ENCODE results near the gene UBE2H.
"Not testable (repeated sequence)": the region's sequence is repeated elsewhere in the genome, so short reads cannot be mapped to it uniquely, and the experiment has no call there.

UBE2H gene

DNA sequence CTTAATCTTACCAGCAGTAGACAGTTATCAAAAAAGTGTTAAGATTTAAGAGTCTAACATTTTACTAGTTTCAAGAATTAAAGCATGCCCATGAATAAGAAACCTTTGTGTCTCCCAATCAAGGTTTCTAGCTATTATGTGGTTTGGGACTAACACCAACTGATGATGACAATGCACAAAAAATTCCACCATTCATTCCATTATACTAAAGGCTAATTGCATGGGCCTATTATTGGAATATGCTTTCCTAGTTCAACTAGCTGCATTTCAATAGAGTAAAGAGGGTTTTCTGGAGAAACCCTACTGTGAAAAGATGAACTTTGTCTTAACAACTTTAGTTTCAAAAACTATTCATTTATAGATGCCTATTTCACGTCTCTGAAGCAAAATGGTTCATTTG lies 44.6 kb downstream of the UBE2H start:
- no peak for DNase-seq (ENCODE audit: low read depth in 3 of 3)

- no peak for DNase-seq (ENCODE audit: low read depth in 3 of 3)
These were observed 45.5 kb downstream of the UBE2H start for GRCh38 chr7:129907122-129907736.

- DNase-seq (ENCODE audit: low read depth in 3 of 3) = no peak
These were observed 46.1 kb downstream of the UBE2H start for GRCh38 chr7:129906700-129907099.

DNA sequence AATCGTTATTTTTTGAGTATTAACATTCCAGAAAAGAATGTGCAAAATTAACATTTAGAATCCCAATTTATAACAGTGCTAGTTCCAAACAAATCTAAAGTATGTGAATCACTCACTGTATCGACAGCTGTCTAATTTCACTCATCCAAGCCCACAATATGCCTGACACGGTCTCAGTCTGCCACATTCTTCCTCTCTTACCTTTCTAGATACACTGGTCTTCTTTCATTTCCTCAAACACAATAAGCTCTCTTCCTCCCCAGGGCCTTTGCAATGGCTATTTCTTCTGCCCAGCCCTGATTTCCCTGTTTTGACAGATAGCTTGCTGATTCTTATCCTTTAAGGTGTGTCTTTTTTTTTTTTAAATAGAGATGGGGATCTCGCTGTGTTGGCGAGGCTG lies 48.8 kb downstream of the UBE2H start:
- no peak for DNase-seq (ENCODE audit: low read depth in 3 of 3)

GRCh38 chr7:129902788-129903422 lies 49.9 kb downstream of the UBE2H start:
- DNase-seq (ENCODE audit: low read depth in 3 of 3) = no peak

DNA sequence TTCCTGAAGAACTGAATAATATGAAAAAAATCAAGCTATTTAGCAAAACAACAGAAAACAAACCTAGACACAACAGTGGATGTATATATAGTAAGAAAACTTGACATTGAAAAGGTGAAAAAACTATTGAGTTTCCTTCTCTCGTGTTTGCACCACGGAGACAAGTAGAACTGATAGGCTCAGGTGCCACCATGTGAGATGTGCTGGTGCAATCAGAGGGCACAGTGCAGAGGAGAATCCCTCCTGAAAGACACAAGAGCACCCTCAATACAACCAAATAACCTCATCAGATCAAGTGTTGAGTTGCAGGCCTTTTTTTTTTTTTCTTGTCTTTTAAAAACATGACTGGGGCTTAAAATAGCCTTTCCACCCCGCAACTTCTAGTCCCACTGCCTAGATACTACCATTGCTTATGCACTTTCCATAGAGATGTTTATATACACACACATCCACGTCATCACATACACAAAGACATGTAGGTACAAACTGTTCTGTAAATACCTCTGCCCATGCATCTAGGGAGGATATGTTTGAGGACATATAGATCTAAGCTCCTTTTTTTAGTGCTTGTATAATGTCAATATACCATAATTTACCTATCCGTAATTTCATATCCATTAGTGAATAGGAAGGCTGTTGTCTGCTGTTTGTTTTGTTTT lies 54.1 kb downstream of the UBE2H start:
- no peak for DNase-seq (ENCODE audit: low read depth in 3 of 3)

GRCh38 chr7:129898007-129898406 lies 54.8 kb downstream of the UBE2H start:
- DNase-seq (ENCODE audit: low read depth in 3 of 3) = no peak

- DNase-seq (ENCODE audit: low read depth in 3 of 3) = no peak
These were observed 56.0 kb downstream of the UBE2H start for GRCh38 chr7:129896568-129897382.

- not testable (repeated sequence) for DNase-seq (ENCODE audit: low read depth in 3 of 3)
These were observed 58.6 kb downstream of the UBE2H start for GRCh38 chr7:129894184-129894583.

- DNase-seq (ENCODE audit: low read depth in 3 of 3) = no peak
These were observed 62.7 kb downstream of the UBE2H start for GRCh38 chr7:129890090-129890489.

DNA sequence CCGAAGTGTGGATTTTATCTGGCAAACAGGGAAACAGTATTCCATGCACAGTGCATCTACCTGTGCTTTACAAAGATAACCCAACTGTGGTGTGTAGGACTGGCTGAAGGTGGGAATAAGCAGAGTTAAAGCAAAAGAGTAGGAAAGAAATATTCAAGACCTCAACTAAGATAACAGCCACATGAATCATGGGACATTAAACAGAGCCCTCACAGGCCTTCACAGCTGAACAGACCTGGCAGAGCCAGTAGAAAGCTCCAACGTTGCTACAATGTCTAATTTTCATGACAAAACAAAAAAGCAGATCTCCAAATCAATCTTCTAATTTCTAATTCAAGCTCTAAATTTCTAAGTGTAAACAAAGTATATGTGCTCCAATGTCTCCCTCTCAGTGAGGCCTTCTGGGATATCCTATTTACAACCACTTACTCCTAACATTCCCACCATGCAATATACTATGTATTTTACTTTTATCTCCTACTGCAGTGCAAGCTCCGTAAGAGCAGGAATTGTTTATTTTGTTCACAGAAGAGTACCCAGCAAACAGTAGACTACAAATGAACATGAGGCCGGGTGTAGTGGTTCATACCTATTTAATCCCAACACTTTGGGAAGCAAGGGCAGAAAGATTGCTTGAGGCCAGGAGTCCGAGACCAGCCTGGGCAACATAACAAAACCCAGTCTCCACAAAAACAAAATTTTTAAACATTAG lies 63.5 kb downstream of the UBE2H start:
- no peak for DNase-seq (ENCODE audit: low read depth in 3 of 3)

- no peak for DNase-seq (ENCODE audit: low read depth in 3 of 3)
These were observed 64.9 kb downstream of the UBE2H start for GRCh38 chr7:129887865-129888264.

GRCh38 chr7:129886818-129887186 lies 66.0 kb downstream of the UBE2H start:
- DNase-seq (ENCODE audit: low read depth in 3 of 3) = no peak

DNA sequence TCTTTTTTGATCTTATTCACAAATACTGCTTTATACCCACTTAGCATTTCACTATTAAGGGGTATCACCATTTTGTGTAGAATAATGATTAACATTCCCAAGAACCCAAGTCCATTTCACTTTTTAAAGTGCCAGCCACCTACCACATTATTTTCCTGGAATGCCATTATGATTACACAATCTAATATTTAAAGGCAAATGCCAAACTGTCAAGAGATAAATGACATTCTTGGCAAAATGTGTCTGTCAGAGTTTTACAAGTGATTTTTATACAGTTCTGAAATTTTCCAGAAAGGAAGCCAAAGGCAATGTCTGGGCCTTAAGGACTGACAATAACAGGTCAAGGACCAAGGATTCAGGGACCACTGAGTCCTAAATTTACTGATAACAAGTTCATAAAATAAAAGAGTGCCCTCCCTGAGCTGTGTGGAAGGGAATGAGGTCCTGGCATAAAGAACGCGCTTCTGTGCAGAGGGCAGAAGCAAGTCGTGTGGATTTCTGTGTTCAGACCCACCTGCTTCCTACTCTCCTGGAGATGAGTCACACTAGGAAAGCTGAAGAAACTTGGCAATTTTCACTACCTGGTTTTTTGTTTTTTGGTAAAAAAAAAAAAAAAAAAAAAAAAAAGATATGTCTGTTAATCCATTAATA lies 66.5 kb downstream of the UBE2H start:
- DNase-seq (ENCODE audit: low read depth in 3 of 3) = no peak

DNA sequence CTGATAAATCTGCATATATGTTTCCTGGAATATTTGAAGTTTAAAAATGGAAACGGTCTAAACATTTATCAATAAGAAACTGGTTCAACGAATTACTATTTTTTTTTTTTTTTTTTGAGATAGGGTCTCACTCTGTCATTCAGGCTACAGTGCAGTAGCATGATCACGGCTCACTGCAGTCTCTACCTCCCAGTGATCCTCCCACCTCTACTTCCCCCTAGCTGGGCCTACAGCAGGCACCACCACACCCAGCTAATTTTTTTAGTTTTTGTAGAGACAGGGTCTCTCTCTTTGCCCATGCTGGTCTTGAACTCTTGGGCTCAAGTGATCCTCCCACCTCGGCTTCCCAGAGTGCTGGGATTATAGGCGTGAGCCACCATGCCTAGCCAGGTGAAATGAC lies 68.3 kb downstream of the UBE2H start:
- DNase-seq (ENCODE audit: low read depth in 3 of 3) = no peak

DNA sequence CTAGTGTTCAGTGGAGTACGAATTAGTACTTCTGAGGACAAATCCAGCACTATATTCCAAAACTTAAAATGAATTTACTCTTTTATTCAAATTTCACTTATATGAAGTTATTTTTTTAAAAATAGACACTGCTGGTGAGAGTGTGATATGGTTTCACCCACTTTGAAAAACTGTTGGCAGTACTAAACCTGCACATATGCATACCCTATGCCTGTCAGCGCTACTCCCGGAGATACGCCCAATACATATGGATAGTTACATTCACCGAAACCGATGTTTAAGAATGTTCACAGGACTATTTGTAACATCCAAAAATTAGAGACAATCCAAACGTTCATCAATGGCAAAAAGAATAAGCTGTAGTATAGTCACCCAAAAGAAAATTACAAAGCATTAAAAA lies 69.6 kb downstream of the UBE2H start:
- no peak for DNase-seq (ENCODE audit: low read depth in 3 of 3)

- no peak for DNase-seq (ENCODE audit: low read depth in 3 of 3)
These were observed 70.2 kb downstream of the UBE2H start for GRCh38 chr7:129882531-129882930.

DNA sequence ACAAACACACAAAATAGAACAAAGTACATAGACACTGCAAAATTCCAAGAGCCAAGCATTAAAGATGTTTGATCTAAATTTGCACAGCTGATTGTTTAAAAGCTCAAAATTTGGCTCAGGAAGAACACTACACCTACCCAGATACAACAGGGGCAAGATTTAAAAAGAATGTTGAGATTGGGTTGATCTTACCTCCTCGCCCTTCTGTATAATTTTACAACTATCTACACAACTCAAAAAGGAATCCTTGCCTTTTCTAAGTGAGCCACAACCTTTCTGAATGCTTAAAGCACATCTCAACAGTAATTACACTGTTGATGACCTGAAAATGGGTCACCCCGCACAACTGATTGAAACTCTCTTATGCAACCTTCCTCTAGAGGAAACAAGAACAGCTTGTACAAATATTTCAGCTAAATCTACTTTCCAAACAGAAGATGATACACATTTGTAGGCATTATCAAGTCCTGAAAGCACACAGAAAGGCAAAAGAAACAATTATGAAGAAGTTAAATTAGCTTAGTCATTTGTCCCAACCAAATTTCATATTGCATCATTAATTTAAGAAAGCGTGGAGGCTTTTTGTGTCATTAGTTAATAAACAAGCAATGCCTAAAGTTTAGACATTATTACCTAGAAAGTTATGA lies 75.5 kb downstream of the UBE2H start:
- no peak for DNase-seq (ENCODE audit: low read depth in 3 of 3)

GRCh38 chr7:129875745-129876411 lies 76.9 kb downstream of the UBE2H start:
- no peak for DNase-seq (ENCODE audit: low read depth in 3 of 3)

DNA sequence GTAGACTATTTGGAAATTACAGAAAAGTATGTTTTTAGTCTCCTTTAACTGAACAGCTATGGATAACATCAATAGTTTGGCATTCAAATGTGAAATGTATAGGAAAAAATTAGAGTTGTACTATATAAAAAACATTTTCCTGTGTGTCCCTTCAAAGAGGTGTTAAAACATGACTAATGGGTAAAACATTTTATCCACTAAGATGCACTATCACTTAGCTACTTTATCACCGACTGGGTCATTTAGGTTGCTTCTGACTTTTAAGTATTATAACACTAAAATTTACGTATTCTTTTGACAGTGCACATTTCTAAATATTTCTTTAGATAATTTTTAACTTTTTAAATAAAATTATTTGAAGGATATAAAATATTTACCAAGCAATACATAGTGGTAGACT lies 77.6 kb downstream of the UBE2H start:
- DNase-seq (ENCODE audit: low read depth in 3 of 3) = no peak
